OCI-LY7 (cell line): ENCODE data around the gene XPR1. TPM values are rescaled to one million over a fixed set of nuclear protein-coding genes. Genes with fewer than 3 reads are reported as not detected.

ENCODE experiments used
- BruUV-seq: library from RNA; stranded (reverse); fragments of 400-500 nt; replicated peaks from 2 replicates; lab custom pipeline; 2021; lab: Mats Ljungman, UMichigan
- CTCF ChIA-PET: fragments of 300-600 bp; sonication (Branson Sonifier 250); formaldehyde crosslinking; loops from one replicate; lab custom pipeline; 2022; ENCODE audit warnings: antibody characterized with exemption; ENCODE audit not compliant: unreplicated experiment; lab: Charles Lee
- POLR2A ChIA-PET: fragments of 300-600 bp; sonication (Branson Sonifier 250); formaldehyde crosslinking; loops from one replicate; lab custom pipeline; 2022; ENCODE audit warnings: antibody characterized with exemption; lab: Charles Lee
- DNase-seq: peaks from one replicate; pipeline ENCODE4 v3.0.0-alpha.2; 2015; ENCODE audit warnings: low spot score
- H2AFZ ChIP-seq: fragments of 200-600 bp; sonication (generic), shearing (Covaris generic); 2 replicates; pipeline ENCODE4 v1.6.1; 2014; ENCODE audit warnings: mild to moderate bottlenecking, antibody characterized with exemption, low read length, moderate library complexity
- H3K27ac ChIP-seq: fragments of 200-600 bp; sonication (generic); 2 replicates; pipeline ENCODE4 v1.5.1; 2014; ENCODE audit warnings: mixed run types, low read depth, mild to moderate bottlenecking, moderate library complexity, low read length, inconsistent platforms; ENCODE audit not compliant: poor library complexity, severe bottlenecking
- H3K36me3 ChIP-seq: fragments of 200-600 bp; sonication (generic); 2 replicates; pipeline ENCODE4 v1.6.1; 2014; ENCODE audit warnings: mild to moderate bottlenecking, antibody characterized with exemption, low read length, moderate library complexity, mixed read lengths; ENCODE audit not compliant: insufficient read depth
- H3K4me1 ChIP-seq: fragments of 200-600 bp; sonication (generic); 2 replicates; pipeline ENCODE4 v1.5.1; 2014; ENCODE audit warnings: mild to moderate bottlenecking, low read length; ENCODE audit not compliant: insufficient read depth, poor library complexity, severe bottlenecking
- H3K4me2 ChIP-seq: fragments of 200-600 bp; sonication (generic); 2 replicates; pipeline ENCODE4 v1.6.1; 2014; ENCODE audit warnings: mild to moderate bottlenecking, low read length
- H3K4me3 ChIP-seq: fragments of 200-600 bp; sonication (generic); 2 replicates; pipeline ENCODE4 v1.5.1; 2014; ENCODE audit warnings: mild to moderate bottlenecking, low read depth, low read length; ENCODE audit not compliant: poor library complexity, severe bottlenecking
- H3K79me2 ChIP-seq: fragments of 200-600 bp; sonication (generic); 2 replicates; pipeline ENCODE4 v1.6.1; 2016; ENCODE audit warnings: low read depth, mild to moderate bottlenecking, low read length, moderate library complexity, mixed read lengths; ENCODE audit not compliant: insufficient read depth
- H3K9me2 ChIP-seq: fragments of 200-600 bp; sonication (generic); 2 replicates; pipeline ENCODE4 v1.6.1; 2016; ENCODE audit warnings: mild to moderate bottlenecking, low read length, mixed read lengths; ENCODE audit not compliant: insufficient read depth
- H3K9me3 ChIP-seq: fragments of 200-600 bp; sonication (generic); 2 replicates; pipeline ENCODE4 v1.6.1; 2014; ENCODE audit warnings: mild to moderate bottlenecking, mixed run types, low read length, mixed read lengths
- H4K20me1 ChIP-seq: fragments of 200-600 bp; sonication (generic); 2 replicates; pipeline ENCODE4 v1.6.1; 2014; ENCODE audit warnings: mild to moderate bottlenecking, antibody characterized with exemption, low read length, moderate library complexity, mixed read lengths; ENCODE audit not compliant: insufficient read depth
- EZH2phosphoT487 ChIP-seq: fragments of 200-600 bp; sonication (generic); IDR thresholded peaks from 2 replicates; pipeline ENCODE4 v1.6.1; 2018; ENCODE audit warnings: low read depth, borderline replicate concordance, mild to moderate bottlenecking, mixed run types, antibody characterized with exemption, low read length, moderate library complexity, mixed read lengths
- intact Hi-C: fragments of 100-400 bp; cut with micrococcal nuclease; formaldehyde crosslinking; loops from one replicate; pipeline ENCODE4 v1.10.0; 2022; ENCODE audit not compliant: unreplicated experiment
- total RNA-seq, 2 experiments: library from RNA; depleted of rRNA in 1 of 2; stranded (reverse); fragments of >200 nt in 1 of 2; shearing (Covaris generic) in 1 of 2; gene quantifications; 2 replicates each; pipeline ENCODE4 v1.2.3, GENCODE V29; 2014 to 2022
- TF ChIP-seq, protein P1 (sequence below): fragments of 200-600 bp; sonication (generic); conservative IDR thresholded peaks from 2 replicates; pipeline ENCODE4 v1.5.1; 2014; ENCODE audit warnings: mild to moderate bottlenecking, antibody characterized with exemption, low read length, moderate library complexity, mixed read lengths

XPR1 gene
- total RNA-seq, 2 experiments from 2014 or later = 8.6 to 17.2 TPM

DNA sequence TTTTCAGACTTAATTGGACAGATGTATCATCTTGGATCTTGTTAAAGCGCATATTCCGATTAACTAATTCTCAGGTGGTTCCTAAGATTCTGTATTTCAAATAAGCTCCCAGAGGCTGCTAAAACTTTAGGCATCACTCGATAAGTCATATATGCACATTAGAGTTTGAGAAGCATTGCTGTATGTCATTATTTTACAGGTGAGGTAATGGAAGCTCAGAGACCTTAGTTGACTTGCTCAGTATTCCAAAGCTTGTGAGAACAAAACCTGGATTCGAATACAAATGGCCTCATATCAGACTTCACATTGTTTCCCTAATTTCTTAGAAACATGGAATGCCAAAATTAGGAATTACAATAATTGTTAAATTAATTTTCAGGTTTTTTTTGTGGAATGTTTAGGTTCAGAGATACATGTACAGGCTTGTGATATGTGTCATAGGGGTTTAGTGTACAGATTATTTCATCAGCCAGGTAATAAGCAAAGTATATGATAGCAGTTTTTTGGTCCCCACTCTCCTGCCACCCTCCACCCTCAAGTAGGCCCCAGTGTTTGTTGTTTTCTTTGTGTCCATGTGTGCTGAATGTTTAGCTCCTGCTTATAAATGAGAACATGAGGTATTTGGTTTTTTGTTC lies 96.8 kb downstream of the XPR1 start:
- CTCF ChIA-PET = no interaction called here
- POLR2A ChIA-PET = no interaction called here
- no peaks in the 10 kb centered on the region for H3K79me2 ChIP-seq

DNA sequence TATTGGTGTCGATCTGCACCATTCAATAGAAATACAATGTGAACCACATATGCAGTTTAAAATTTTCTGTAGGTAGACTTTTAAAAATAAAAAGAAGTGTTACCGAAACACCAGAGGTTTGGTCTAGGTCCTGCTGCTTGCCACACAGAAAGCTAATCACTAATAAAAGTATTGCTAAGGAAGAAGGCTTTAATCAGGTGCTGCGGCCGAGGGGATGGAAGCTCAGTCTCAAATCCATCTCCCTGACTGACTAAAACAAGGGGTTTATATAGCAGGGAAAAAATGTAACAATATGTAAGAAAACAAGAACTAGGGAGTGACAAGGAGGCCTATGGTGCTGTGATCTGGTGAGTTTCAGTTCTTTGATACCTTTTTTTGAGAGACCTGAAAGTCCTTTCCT lies 99.3 kb downstream of the XPR1 start:
- Histone ChIP-seq H3K36me3 (no peaks in the 10 kb centered on the region), H3K4me3 (no peak overlapping the region), H3K4me1 (no peaks in the 10 kb centered on the region), H3K27ac (no peak overlapping the region), H3K4me2 (no peak overlapping the region), H3K79me2 (no peaks in the 10 kb centered on the region), H3K9me3 (peaks cover 37% of the 10 kb centered on the region), H4K20me1 (no peaks in the 10 kb centered on the region), H3K9me2 (no peaks in the 10 kb centered on the region), H2AFZ (no peak overlapping the region)
- intact Hi-C loops = no loop called here
- DNase-seq = no peak
- CTCF ChIA-PET = no interaction called here
- POLR2A ChIA-PET = interaction anchor here (0.5 kb wide), 1 partner anchor 308 kb away, joined by 5 read pairs; no protein-coding TSS in a partner anchor
- no TSS peak for BruUV-seq
- no peak for TF ChIP-seq EZH2phosphoT487
- TF ChIP-seq, protein P1, sequence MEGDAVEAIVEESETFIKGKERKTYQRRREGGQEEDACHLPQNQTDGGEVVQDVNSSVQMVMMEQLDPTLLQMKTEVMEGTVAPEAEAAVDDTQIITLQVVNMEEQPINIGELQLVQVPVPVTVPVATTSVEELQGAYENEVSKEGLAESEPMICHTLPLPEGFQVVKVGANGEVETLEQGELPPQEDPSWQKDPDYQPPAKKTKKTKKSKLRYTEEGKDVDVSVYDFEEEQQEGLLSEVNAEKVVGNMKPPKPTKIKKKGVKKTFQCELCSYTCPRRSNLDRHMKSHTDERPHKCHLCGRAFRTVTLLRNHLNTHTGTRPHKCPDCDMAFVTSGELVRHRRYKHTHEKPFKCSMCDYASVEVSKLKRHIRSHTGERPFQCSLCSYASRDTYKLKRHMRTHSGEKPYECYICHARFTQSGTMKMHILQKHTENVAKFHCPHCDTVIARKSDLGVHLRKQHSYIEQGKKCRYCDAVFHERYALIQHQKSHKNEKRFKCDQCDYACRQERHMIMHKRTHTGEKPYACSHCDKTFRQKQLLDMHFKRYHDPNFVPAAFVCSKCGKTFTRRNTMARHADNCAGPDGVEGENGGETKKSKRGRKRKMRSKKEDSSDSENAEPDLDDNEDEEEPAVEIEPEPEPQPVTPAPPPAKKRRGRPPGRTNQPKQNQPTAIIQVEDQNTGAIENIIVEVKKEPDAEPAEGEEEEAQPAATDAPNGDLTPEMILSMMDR = no peak

More for the DNA sequence above, 96.8 kb downstream of the XPR1 start:
- Histone ChIP-seq H3K4me2 (no peak overlapping the region), H3K9me2 (no peaks in the 10 kb centered on the region), H3K9me3 (peaks cover 11% of the 10 kb centered on the region), H3K36me3 (no peaks in the 10 kb centered on the region), H3K4me3 (no peak overlapping the region), H2AFZ (no peak overlapping the region), H3K4me1 (no peaks in the 10 kb centered on the region), H3K27ac (no peak overlapping the region), H4K20me1 (no peaks in the 10 kb centered on the region)
- no peak for TF ChIP-seq EZH2phosphoT487
- TF ChIP-seq, protein P1 = no peak
- no TSS peak for BruUV-seq
- DNase-seq = no peak
- intact Hi-C loops = no loop called here

DNA sequence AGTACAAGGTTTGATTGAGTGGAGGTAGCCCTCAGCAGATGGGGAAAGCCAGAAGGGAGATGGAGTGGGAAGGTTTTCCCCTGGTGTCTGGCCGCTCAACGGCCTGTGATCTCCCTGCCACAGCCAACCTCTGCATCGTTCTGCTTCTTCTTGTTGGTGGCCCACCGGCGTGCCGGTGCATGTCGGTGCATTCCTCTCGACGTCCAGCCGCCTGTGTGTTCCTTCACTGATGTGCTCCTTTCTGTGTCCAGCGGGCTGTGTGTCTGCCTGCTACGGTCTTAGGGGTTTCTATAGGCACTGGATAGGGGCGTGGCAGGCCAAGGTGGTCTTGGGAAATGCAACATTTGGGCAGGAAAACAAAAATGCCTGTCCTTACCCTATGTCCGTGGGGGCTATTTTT lies 101.0 kb downstream of the XPR1 start:
- Histone ChIP-seq H3K27ac (no peak overlapping the region), H3K9me3 (peaks cover 39% of the 10 kb centered on the region), H3K79me2 (no peaks in the 10 kb centered on the region), H3K4me2 (no peak overlapping the region), H3K9me2 (no peaks in the 10 kb centered on the region), H3K4me1 (no peaks in the 10 kb centered on the region), H4K20me1 (no peaks in the 10 kb centered on the region), H3K4me3 (no peak overlapping the region), H3K36me3 (no peaks in the 10 kb centered on the region), H2AFZ (no peak overlapping the region)
- TF ChIP-seq EZH2phosphoT487 = no peak
- TF ChIP-seq, protein P1 = no peak
- ChIA-PET POLR2A (no interaction called here), CTCF (no interaction called here)
- no peak for DNase-seq
- intact Hi-C loops = no loop called here
- no TSS peak for BruUV-seq
